GM12892 (cell line): Measurements from ENCODE around the gene IDUA.

Experiments used
- POLR2A ChIP-seq: IDR thresholded peaks from 2 replicates; pipeline ENCODE4 v1.6.1; 2011; ENCODE audit warnings: low read depth, low read length, control low read depth
- TAF1 ChIP-seq: IDR thresholded peaks from 2 replicates; pipeline ENCODE4 v1.6.1; 2011; ENCODE audit warnings: low read depth, mild to moderate bottlenecking, control low read depth, low read length, borderline replicate concordance

GRCh38 chr4:1012034-1012739 is 25.3 kb downstream of the IDUA start:
- no peak for TF ChIP-seq TAF1
- TF ChIP-seq POLR2A: no peak
